HG03095 (cell line): ENCODE measurements around the gene LARP1.
A peak's percentile ranks its signal among the peaks of the same experiment; 100 is the strongest.
"Not testable (repeated sequence)": the region's sequence is repeated elsewhere in the genome, so short reads cannot be mapped to it uniquely, and the experiment has no call there.

Source experiments
- ATAC-seq: cut with Tn5 transposase; IDR thresholded peaks from one replicate; pipeline ENCODE4 v1.9.1; 2021; ENCODE audit warnings: moderate library complexity; ENCODE audit not compliant: unreplicated experiment

Gene LARP1

GRCh38 chr5:154734370-154735248 lies 20.6 kb upstream of the LARP1 start:
- ATAC-seq: no peak

DNA sequence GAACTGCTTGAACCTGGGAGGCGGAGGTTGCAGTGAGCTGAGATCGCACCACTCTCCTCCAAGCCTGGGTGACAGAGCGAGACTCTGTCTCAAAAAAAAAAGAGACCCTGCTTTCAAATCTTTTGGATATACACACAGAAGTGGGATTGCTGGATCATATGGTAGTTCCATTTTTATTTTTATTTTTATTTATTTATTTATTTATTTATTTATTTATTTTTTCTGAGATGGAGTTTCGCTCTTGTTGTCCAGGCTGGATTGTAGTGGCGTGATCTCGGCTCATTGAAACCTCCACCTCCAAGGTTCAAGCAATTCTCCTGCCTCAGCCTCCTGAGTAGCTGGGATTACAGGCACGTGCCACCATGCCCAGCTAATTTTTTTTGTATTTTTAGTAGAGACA lies 19.8 kb upstream of the LARP1 start:
- not testable (repeated sequence) for ATAC-seq

- not testable (repeated sequence) for ATAC-seq
Observed at GRCh38 chr5:154736372-154736771, 18.8 kb upstream of the LARP1 start.

GRCh38 chr5:154737667-154738320 lies 17.4 kb upstream of the LARP1 start:
- ATAC-seq: no peak

DNA sequence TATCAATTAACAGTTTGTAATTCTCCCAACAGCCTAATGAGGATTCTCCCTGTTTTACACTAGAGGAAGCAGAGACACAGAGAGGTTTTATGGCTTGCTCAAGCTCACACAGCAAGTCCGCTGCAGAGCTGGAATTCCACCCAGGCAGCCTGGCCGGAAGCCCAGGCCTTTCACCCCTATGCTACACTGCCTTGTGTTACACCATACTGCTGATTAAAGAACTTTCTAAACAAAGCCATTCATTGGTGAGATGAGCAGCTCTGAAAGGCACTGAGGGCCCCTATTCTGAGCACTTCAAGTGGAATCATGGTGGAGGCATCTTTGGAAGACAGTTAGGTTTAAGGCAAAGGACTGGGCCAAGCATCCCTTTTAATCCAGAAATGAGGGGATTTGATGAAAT lies 14.7 kb upstream of the LARP1 start:
- no peak for ATAC-seq

- no peak for ATAC-seq
Observed at GRCh38 chr5:154740957-154741356, 14.2 kb upstream of the LARP1 start.

DNA sequence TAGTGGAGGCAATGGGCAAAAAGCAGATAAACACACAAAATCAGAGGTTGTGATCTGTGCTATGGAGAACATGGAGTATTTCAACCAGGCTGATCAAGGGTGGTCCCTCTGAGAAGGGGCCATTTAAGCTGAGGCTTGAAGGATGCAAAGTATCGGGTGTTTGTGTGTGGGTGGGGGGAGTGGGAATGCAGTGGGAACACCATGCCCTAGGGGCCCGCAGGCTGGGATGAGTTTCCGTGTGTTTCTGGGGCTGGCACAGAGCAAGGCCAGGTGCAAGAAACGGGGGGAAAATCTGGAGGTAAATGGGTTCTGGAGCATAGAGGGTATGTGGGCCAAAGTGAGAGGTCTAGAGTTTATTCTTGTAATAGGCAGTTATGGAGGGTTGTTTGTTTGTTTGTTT lies 13.8 kb upstream of the LARP1 start:
- ATAC-seq: no peak

- ATAC-seq: no peak
Observed at GRCh38 chr5:154743812-154744211, 11.4 kb upstream of the LARP1 start.

GRCh38 chr5:154745349-154745748 lies 9.8 kb upstream of the LARP1 start:
- ATAC-seq: no peak

DNA sequence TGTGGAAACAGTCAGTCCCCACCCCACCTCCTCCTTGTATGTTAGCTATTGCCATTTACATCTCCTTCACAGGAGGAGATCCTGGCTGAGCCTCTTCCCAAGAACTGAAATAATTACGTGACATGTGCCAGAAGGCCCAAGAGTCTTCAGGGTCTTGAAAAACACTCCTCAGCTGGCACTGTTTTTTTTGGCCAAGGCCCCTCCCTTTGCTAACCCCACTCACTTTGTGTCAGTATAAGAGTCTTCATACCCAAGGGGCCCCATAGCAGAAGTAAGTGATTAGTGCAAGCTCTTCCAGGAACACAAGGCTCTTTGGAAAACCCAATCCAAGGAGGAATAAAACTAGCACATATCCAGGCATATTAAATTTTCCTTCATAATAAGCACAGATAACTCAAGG lies 5.7 kb upstream of the LARP1 start:
- ATAC-seq: no peak

DNA sequence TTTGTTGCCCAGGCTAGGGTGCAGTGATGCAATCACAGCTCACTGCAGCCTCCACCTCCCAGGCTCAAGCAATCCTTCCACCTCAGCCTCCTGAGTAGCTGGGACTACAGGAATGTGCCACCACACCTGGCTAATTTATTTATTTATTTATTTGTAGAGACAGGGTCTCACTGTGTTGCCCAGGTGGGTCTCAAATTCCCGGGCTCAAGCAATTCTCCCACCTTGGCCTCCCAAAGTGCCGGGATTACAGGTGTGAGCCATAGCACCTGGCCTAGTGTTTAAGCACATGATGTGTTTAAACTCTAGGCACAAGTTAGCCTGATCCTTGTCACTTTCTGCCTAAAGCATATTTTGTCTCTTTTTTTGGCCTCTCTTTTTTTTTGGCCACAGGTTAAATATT lies 4.5 kb upstream of the LARP1 start:
- not testable (repeated sequence) for ATAC-seq

DNA sequence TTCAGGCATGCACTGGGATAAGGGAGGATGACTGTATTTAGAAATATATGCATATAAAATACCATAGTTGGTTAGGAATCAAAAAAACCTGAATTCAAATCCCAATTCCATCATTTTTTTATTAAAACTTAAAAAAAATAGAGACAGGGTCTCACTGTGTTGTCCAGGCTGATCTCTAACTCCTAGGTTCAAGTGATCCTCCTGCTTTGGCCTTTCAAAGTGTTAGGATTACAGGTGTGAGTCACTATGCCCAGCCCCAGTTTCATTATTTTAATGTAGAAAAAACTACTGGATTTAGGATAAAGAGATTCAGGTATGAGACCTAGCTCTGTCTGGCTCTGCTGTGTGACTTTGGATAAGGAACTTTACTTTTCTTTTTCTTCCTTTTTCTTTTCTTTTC lies 3.3 kb upstream of the LARP1 start:
- ATAC-seq: no peak

DNA sequence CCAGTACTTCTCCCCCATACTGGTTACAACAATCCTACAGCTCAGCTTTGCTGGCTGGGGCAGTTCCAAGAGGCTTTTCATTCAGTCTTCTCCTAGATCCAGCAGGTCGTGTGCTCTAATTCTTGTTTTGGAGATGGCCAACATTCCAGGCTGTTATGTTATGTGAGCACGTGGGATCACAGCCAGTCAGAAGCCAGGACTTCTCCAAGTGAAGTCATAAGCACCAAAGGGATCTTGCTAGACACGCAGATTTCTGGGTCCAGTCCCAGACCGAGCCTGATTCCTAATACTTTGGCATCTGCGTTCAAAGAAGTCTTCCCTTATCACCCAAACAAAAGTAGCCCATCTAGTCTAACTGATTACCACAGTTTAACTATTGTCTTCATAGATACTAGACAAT lies 1.4 kb upstream of the LARP1 start:
- ATAC-seq: no peak

- ATAC-seq: peak; percentile 81
Observed at GRCh38 chr5:154754460-154755360, 467 bp upstream of the LARP1 start.

DNA sequence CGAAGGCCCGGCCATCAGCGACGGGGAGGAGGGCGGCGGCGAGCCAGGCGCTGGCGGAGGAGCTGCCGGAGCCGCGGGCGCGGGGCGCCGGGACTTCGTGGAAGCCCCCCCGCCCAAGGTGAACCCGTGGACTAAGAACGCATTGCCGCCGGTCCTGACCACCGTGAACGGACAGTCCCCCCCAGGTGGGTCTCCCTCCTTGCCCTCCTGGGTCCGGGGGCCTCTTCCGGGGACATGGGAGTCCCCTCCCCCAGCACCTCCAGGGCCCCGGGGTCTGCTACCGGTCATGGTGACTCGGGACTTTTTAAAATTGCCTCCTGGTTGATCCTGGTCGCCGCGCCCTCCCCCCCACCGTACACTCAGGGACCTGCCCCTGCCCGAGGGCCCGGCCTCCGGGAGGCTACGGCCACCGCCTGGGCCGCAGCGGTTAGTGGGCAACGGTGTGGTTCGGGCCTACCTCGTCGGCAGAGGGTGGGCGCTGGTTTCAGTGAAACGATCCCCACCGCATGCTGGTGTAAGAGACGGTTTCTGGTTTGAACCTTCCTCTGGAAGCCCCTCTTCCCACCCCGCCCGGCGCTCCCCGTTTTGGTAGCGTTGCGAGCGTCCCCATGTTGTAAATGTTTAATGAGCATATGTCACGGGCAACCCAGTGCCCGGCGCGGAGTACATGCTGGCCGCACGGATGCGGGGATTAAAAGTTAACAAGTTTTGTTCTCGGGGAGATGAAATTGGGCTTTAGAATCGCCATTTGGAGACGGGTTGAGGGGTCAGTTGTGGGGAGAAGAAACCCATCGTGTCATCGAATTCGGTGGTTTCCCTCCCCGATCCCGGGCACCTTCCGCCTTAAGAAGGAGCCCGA lies 1.1 kb downstream of the LARP1 start:
- ATAC-seq: no peak

GRCh38 chr5:154756868-154757813 lies 2.0 kb downstream of the LARP1 start:
- ATAC-seq: no peak

DNA sequence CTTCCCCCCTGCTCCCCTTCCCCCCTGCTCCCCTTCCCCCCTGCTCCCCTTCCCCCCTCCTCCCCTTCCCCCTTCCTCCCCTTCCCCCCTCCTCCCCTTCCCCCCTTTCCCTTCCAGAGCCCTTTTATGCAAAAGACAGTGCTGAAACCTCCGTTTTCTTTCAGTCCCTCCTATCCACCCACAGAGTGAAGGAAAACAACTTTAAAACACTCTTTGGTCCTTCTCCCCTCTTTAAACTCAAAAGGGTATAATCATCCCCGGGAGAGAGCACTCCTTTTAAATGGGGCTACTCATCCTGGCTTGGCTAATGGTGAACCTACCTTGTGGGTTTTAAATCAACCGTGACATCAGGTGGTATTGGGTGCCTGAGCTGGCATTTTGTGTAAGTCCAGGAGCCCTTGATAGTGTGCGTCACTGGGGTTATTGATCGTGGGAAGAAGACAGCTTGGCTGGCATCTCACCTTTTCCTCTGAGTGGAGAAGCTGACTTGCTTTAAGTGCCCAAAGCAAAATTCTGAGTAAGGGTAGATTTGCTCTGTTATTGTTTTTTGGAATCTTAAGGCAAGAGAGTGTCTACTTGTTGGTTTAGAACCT lies 2.7 kb downstream of the LARP1 start:
- ATAC-seq: no peak

DNA sequence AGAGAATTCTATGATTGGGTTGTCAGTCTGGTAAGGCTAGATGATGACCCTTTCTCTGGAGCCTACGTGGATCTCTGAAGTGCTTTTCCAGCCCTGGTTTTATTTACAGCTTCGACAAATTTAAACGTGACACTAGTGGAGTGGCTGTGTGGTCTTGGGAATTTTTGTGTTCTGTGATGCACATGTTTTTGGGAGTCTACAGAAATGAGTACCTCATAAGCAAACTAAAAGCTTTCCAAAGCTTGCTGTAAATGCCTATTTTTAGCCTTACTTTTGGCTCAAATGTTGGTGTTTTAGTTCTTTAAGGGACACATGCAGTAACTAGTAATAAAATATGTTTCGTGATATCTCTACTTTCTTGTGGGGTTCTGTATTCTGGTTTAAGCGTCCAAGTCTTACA lies 3.3 kb downstream of the LARP1 start:
- no peak for ATAC-seq

DNA sequence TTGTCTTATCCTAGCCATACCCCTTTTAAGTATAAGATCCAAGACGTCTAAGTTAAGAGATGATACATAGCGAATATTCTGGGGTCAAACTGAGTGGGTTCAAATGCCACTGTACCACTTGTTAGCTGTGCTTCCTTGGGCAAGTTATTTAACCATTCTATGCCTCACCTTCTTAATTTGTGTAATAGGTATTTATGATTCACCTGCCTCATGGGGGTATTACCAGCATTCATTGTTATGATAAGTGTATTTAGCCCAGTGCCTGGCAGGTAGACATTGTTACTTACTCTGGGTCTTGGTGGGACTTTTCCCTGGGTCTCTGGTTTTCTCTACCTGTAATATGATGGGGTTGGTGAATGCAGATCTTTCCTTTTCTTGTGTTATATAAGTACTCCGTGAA lies 3.8 kb downstream of the LARP1 start:
- no peak for ATAC-seq
